GM12878 (cell line): Measurements from ENCODE around the gene HOATZ. TPM values are rescaled to one million over a fixed set of nuclear protein-coding genes. Genes with fewer than 3 reads are reported as not detected.

ENCODE experiments used
- ATAC-seq: fragments of 200-7000 bp; cut with Tn5 transposase; 3 replicates; pipeline ENCODE4 v1.9.1; 2020; ENCODE audit warnings: mild to moderate bottlenecking, moderate library complexity
- BruUV-seq: library from RNA; stranded (reverse); fragments of 400-500 nt; replicated peaks from 2 replicates; lab custom pipeline; 2021; lab: Mats Ljungman, UMichigan
- CTCF ChIA-PET: fragments of 300-600 bp; sonication (Branson Sonifier 250); formaldehyde crosslinking; extraction: SDS; loops from one replicate; lab custom pipeline; 2021; ENCODE audit warnings: inconsistent platforms; lab: Yijun Ruan, JAX
- POLR2A ChIA-PET: fragments of 350-600 bp; formaldehyde crosslinking; extraction: SDS; loops from one replicate; lab custom pipeline; 2021; ENCODE audit warnings: inconsistent platforms; lab: Charles Lee
- RAD21 ChIA-PET: fragments of 300-600 bp; sonication (Branson Sonifier 250); formaldehyde crosslinking; loops from one replicate; lab custom pipeline; 2023; ENCODE audit warnings: antibody characterized with exemption; ENCODE audit not compliant: unreplicated experiment; lab: Charles Lee
- SMC1A ChIA-PET: fragments of 300-600 bp; sonication (Branson Sonifier 250); formaldehyde crosslinking; loops from one replicate; lab custom pipeline; 2023; ENCODE audit not compliant: unreplicated experiment, uncharacterized antibody; lab: Charles Lee
- DNase-seq: peaks from one replicate; pipeline ENCODE4 v3.0.0-alpha.2; 2011; ENCODE audit warnings: low read depth, low spot score
- FAIRE-seq: peaks from 3 replicates; lab custom pipeline; 2011; peaks lifted over from hg19 to GRCh38; lab: Jason Lieb, UNC
- H2AFZ ChIP-seq: 2 replicates; pipeline ENCODE4 v1.6.0; 2011; ENCODE audit warnings: low read depth, low read length, control low read depth; ENCODE audit not compliant: control insufficient read depth
- H3K27ac ChIP-seq: 2 replicates; pipeline ENCODE4 v1.5.1; 2011; ENCODE audit warnings: control low read depth; ENCODE audit not compliant: control insufficient read depth, insufficient read depth
- H3K27me3 ChIP-seq, 2 experiments: replicated peaks in 1 of 2; 2 replicates each; pipeline versions ENCODE4 v1.6.0 to v1.6.1; 2011; ENCODE audit warnings: low read length in 1 of 2; ENCODE audit not compliant: control insufficient read depth in 2 of 2, insufficient read depth in 2 of 2
- H3K36me3 ChIP-seq, 2 experiments: 2 replicates each; pipeline ENCODE4 v1.5.1; 2011; ENCODE audit warnings: low read length in 1 of 2; ENCODE audit not compliant: control insufficient read depth in 2 of 2, insufficient read depth in 2 of 2
- H3K4me1 ChIP-seq: 2 replicates; pipeline ENCODE4 v1.6.1; 2011; ENCODE audit warnings: mild to moderate bottlenecking, low read length, moderate library complexity, mixed read lengths; ENCODE audit not compliant: control insufficient read depth, insufficient read depth
- H3K4me2 ChIP-seq: 2 replicates; pipeline ENCODE4 v1.6.0; 2011; ENCODE audit warnings: control low read depth; ENCODE audit not compliant: control insufficient read depth, insufficient read depth
- H3K4me3 ChIP-seq: fragments of 200-600 bp; sonication (generic); 2 replicates; pipeline ENCODE4 v1.5.1; 2016
- H3K79me2 ChIP-seq: 2 replicates; pipeline ENCODE4 v1.6.0; 2011; ENCODE audit warnings: low read length; ENCODE audit not compliant: control insufficient read depth, insufficient read depth
- H3K9ac ChIP-seq: 2 replicates; pipeline ENCODE4 v1.8.0; 2011; ENCODE audit warnings: low read length, control low read depth, mixed read lengths; ENCODE audit not compliant: control insufficient read depth, insufficient read depth
- H3K9me3 ChIP-seq: replicated peaks from 3 replicates; pipeline ENCODE4 v1.5.1; 2011; ENCODE audit warnings: mild to moderate bottlenecking, low read length; ENCODE audit not compliant: control insufficient read depth, insufficient read depth
- H4K20me1 ChIP-seq: 2 replicates; pipeline ENCODE4 v1.6.0; 2011; ENCODE audit not compliant: control insufficient read depth, insufficient read depth
- BCLAF1 ChIP-seq: fragments of 450-650 bp; IDR thresholded peaks from 2 replicates; pipeline ENCODE4 v1.6.1; 2017; ENCODE audit warnings: antibody characterized with exemption, mild to moderate bottlenecking, moderate library complexity
- CHD1 ChIP-seq: IDR thresholded peaks from 2 replicates; pipeline ENCODE4 v1.6.1; 2012; ENCODE audit warnings: low read depth, low read length, improper control_type of control experiment
- GABPA ChIP-seq: IDR thresholded peaks from 2 replicates; pipeline ENCODE4 v1.6.1; 2014; ENCODE audit warnings: antibody characterized with exemption, low read depth, mild to moderate bottlenecking, inconsistent platforms
- HDAC6 ChIP-seq: fragments of 200-600 bp; sonication (generic); IDR thresholded peaks from one replicate; pipeline ENCODE4 v1.8.0; 2017; ENCODE audit warnings: antibody characterized with exemption; ENCODE audit not compliant: unreplicated experiment
- MTA3 ChIP-seq: IDR thresholded peaks from 2 replicates; pipeline ENCODE4 v1.6.1; 2012; ENCODE audit warnings: low read length, inconsistent platforms, borderline replicate concordance
- NFXL1 ChIP-seq: fragments of 450-650 bp; IDR thresholded peaks from 2 replicates; pipeline ENCODE4 v1.6.1; 2017; ENCODE audit warnings: antibody characterized with exemption, mild to moderate bottlenecking, borderline replicate concordance
- POU2F2 ChIP-seq: IDR thresholded peaks from 3 replicates; pipeline ENCODE4 v1.6.1; 2011; ENCODE audit warnings: low read depth, mild to moderate bottlenecking, low read length, borderline replicate concordance
- SMC3 ChIP-seq: IDR thresholded peaks from 2 replicates; pipeline ENCODE4 v1.6.1; 2011; ENCODE audit warnings: low read length, improper control_type of control experiment, borderline replicate concordance
- TCF12 ChIP-seq: IDR thresholded peaks from 2 replicates; pipeline ENCODE4 v1.6.1; 2011; ENCODE audit warnings: low read depth, mild to moderate bottlenecking, low read length
- ZNF207 ChIP-seq: fragments of 450-650 bp; IDR thresholded peaks from 2 replicates; pipeline ENCODE4 v1.6.1; 2014; ENCODE audit warnings: antibody characterized with exemption, mild to moderate bottlenecking, borderline replicate concordance
- ZNF217 ChIP-seq: fragments of 450-650 bp; IDR thresholded peaks from 2 replicates; pipeline ENCODE4 v1.6.1; 2017; ENCODE audit warnings: antibody characterized with exemption, mild to moderate bottlenecking
- ZNF622 ChIP-seq: fragments of 450-650 bp; IDR thresholded peaks from 2 replicates; pipeline ENCODE4 v1.6.1; 2017; ENCODE audit warnings: mild to moderate bottlenecking, inconsistent platforms
- in situ Hi-C: fragments of 300-500 bp; cut with MboI; formaldehyde crosslinking; loops from 9 replicates; pipeline ENCODE4 v1.14.3; 2018; ENCODE audit warnings: mixed read lengths
- intact Hi-C: fragments of 100-400 bp; cut with micrococcal nuclease; formaldehyde crosslinking; loops from one replicate; pipeline ENCODE4 v1.14.2; 2022; ENCODE audit not compliant: unreplicated experiment
- polyA plus RNA-seq, 11 experiments: library from polyadenylated mRNA; depleted of rRNA in 4 of 11; unstranded in 6 of 11; stranded (reverse) in 5 of 11; fragments of >200 nt; fragmentation: Nextera tagmentation in 4 of 11; fragmentation: Illumina TruSeq in 1 of 11; extraction: Ambion mirVana in 4 of 11; extraction: Trizol in 1 of 11; gene quantifications; 1 replicate in 1 of 11; 2 replicates in 10 of 11; pipeline versions ENCODE4 v1.2.1 to v1.2.3, GENCODE V29; 2011 to 2016; ENCODE audit warnings: inconsistent platforms in 2 of 11, missing spikeins in 2 of 11, low read depth in 1 of 11
- total RNA-seq, 4 experiments: library from RNA; depleted of rRNA in 3 of 4; stranded (reverse); fragments of >200 nt in 3 of 4; fragmentation: Illumina TruSeq in 1 of 4; extraction: Trizol in 1 of 4; gene quantifications; 2 replicates each; pipeline versions ENCODE4 v1.2.1 to v1.2.3, GENCODE V29; 2013 to 2021

The HOATZ gene
- total and polyA plus RNA-seq, 10 of the 15 experiments (the other 5 are each of a cell fraction or from before 2014, with no cell fraction given) = 0.28 TPM; not detected in 9

GRCh38 chr11:111466615-111467014 is 48.0 kb upstream of the HOATZ start:
- intact Hi-C loops = no loop called here
- Histone ChIP-seq H3K4me3 (no peak overlapping the region), H3K27ac (no peak overlapping the region), H3K79me2 (no peaks in the 10 kb centered on the region)
- ChIA-PET SMC1A (no interaction called here), RAD21 (no interaction called here), CTCF (interaction anchor here (1.6 to 3.5 kb wide), 2 partner anchors 12 kb away, joined by 4 to 12 read pairs; no protein-coding TSS in a partner anchor), POLR2A (no interaction called here)
- TF ChIP-seq HDAC6 (no peak), CHD1 (no peak), TCF12 (no peak), ZNF217 (no peak), BCLAF1 (no peak), GABPA (no peak), ZNF207 (no peak), ZNF622 (no peak), POU2F2 (no peak), MTA3 (no peak), SMC3 (no peak), NFXL1 (no peak)
- TF ChIP-seq, all 136 proteins: peak for 0
- Histone ChIP-seq H3K4me2 (no peak overlapping the region), H2AFZ (no peak overlapping the region), H3K9me3 (no peaks in the 10 kb centered on the region; the same call in 2 of the 3 replicates), H3K4me1 (no peaks in the 10 kb centered on the region), H3K36me3 (no peaks in the 10 kb centered on the region), H4K20me1 (no peaks in the 10 kb centered on the region), H3K9ac (no peak overlapping the region), H3K27me3 (no peaks in the 10 kb centered on the region; a peak in 3 of 4 replicates)
- DNase-seq = no peak
- BruUV-seq = no TSS peak
- no peak for FAIRE-seq
- in situ Hi-C loops = no loop called here
- no peak for ATAC-seq
